HG02610 (cell line): ENCODE results near the gene AARS2.

ENCODE experiments used
- ATAC-seq: cut with Tn5 transposase; IDR thresholded peaks from one replicate; pipeline ENCODE4 v1.9.1; 2021; ENCODE audit warnings: mild to moderate bottlenecking, moderate library complexity; ENCODE audit not compliant: unreplicated experiment

AARS2 gene

DNA sequence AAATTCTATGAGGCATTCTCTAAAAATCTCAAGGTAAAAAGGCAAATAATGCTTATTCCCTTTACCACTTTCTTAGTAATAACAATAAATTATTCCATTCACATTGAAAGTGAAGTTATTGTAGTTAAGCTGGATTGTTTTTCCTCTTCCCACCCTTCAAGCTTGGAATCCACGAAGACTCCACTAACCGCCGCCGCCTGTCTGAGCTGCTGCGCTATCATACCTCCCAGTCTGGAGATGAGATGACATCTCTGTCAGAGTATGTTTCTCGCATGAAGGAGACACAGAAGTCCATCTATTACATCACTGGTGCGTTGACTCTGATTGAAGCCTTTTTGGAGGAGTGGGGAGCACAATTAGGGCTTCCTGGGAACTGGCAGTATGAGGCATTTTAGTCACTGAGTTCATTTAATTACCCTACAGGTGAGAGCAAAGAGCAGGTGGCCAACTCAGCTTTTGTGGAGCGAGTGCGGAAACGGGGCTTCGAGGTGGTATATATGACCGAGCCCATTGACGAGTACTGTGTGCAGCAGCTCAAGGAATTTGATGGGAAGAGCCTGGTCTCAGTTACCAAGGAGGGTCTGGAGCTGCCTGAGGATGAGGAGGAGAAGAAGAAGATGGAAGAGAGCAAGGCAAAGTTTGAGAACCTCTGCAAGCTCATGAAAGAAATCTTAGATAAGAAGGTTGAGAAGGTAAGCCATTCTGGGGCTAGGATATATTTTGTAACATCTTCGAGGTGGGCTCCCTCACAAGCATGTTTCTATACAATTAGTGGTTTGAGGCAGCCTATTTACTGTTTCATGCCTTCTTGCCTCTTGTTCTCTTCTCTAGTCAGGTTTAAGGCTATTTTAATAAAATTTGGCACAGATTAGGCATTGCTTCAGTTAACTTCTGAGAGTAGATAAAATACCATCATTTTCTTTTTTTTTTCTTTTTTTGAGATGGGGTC is 61.3 kb downstream of the AARS2 start:
- ATAC-seq = no peak

DNA sequence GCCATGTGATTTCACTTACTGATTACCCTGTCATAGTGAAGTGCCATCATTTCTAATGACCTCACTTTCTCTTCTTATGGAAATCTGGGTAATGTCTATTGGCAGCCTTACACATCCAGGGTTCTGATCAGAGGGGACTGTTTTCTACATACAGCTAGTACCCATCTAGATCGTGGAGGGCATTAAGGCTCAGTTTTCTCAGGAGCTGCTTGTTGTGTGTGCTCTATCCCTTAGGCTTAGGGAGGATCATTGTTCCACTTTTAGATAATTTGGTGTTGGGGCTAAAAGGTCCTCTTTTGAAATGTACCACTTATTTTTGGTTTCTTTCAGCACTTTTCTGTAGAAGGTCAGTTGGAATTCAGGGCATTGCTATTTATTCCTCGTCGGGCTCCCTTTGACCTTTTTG is 62.4 kb downstream of the AARS2 start:
- ATAC-seq = no peak

DNA sequence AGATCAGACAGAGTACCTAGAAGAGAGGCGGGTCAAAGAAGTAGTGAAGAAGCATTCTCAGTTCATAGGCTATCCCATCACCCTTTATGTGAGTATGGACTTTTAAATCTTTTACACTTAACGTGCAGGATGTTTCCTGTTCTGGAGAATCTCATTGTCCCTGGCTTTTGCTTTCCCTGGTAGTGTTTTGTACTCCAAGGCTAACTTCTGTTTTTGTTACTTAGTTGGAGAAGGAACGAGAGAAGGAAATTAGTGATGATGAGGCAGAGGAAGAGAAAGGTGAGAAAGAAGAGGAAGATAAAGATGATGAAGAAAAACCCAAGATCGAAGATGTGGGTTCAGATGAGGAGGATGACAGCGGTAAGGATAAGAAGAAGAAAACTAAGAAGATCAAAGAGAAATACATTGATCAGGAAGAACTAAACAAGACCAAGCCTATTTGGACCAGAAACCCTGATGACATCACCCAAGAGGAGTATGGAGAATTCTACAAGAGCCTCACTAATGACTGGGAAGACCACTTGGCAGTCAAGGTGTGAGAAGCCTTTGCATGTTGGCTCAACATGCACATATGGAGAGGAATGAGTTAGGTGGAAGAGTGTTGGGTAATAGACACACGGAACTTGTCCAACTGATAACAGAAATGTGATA is 63.0 kb downstream of the AARS2 start:
- ATAC-seq = no peak
